22Rv1 (cell line): ENCODE results near the gene VPS8.

Experiments used
- CTCF ChIP-seq: fragments of 450-650 bp; IDR thresholded peaks from 2 replicates; pipeline ENCODE4 v1.5.1; 2017; ENCODE audit warnings: mild to moderate bottlenecking
- ZFX ChIP-seq: fragments of 450-650 bp; IDR thresholded peaks from 2 replicates; pipeline ENCODE4 v1.6.1; 2017; ENCODE audit warnings: antibody characterized with exemption, borderline replicate concordance

GRCh38 chr3:184918750-184919149 lies 106.8 kb downstream of the VPS8 start:
- TF ChIP-seq CTCF (no peak), ZFX (no peak)
